Astrocyte (in vitro differentiated cells and primary cell): ENCODE data around the gene SPARC. TPM values are rescaled to one million over a fixed set of nuclear protein-coding genes. Genes with fewer than 3 reads are reported as not detected.

Experiments used
- DNase-seq: peaks from one replicate; pipeline ENCODE4 v3.0.0-alpha.2; 2010; ENCODE audit warnings: low read depth
- FAIRE-seq: peaks from 2 replicates; lab custom pipeline; 2011; peaks lifted over from hg19 to GRCh38; lab: Jason Lieb, UNC
- H2AFZ ChIP-seq: 2 replicates; pipeline ENCODE4 v1.6.0; 2012; ENCODE audit warnings: low read depth, low read length, inconsistent platforms
- H3K27ac ChIP-seq: 2 replicates; pipeline ENCODE4 v1.5.1; 2011; ENCODE audit warnings: low read depth, low read length, inconsistent platforms
- H3K27me3 ChIP-seq: 2 replicates; pipeline ENCODE4 v1.6.0; 2011; ENCODE audit warnings: low read length, inconsistent platforms; ENCODE audit not compliant: insufficient read depth
- H3K36me3 ChIP-seq: 2 replicates; pipeline ENCODE4 v1.5.1; 2011; ENCODE audit warnings: low read length, inconsistent platforms; ENCODE audit not compliant: insufficient read depth
- H3K4me1 ChIP-seq: 2 replicates; pipeline ENCODE4 v1.5.1; 2011; ENCODE audit warnings: low read length, inconsistent platforms; ENCODE audit not compliant: insufficient read depth
- H3K4me2 ChIP-seq: 2 replicates; pipeline ENCODE4 v1.6.0; 2012; ENCODE audit warnings: low read length, inconsistent platforms
- H3K4me3 ChIP-seq: 2 replicates; pipeline ENCODE4 v1.5.1; 2011; ENCODE audit warnings: low read depth, mild to moderate bottlenecking, low read length, inconsistent platforms; ENCODE audit not compliant: insufficient read depth
- H3K79me2 ChIP-seq: 2 replicates; pipeline ENCODE4 v1.6.0; 2012; ENCODE audit warnings: mild to moderate bottlenecking, low read length, inconsistent platforms; ENCODE audit not compliant: insufficient read depth
- H3K9ac ChIP-seq: 2 replicates; pipeline ENCODE4 v1.6.0; 2012; ENCODE audit warnings: mild to moderate bottlenecking, low read length, inconsistent platforms
- H3K9me3 ChIP-seq: 2 replicates; pipeline ENCODE4 v1.5.1; 2012; ENCODE audit warnings: low read depth, mild to moderate bottlenecking, low read length, inconsistent platforms; ENCODE audit not compliant: insufficient read depth
- H4K20me1 ChIP-seq: 2 replicates; pipeline ENCODE4 v1.6.0; 2012; ENCODE audit warnings: low read length, inconsistent platforms; ENCODE audit not compliant: insufficient read depth
- H3K27ac Mint-ChIP-seq: one replicate; pipeline ENCODE4 v1.8.0; 2021; ENCODE audit warnings: mild to moderate bottlenecking, mixed read lengths; ENCODE audit not compliant: unreplicated experiment
- H3K27me3 Mint-ChIP-seq: one replicate; pipeline ENCODE4 v1.8.0; 2021; ENCODE audit warnings: low read depth, mixed read lengths; ENCODE audit not compliant: unreplicated experiment
- H3K36me3 Mint-ChIP-seq: one replicate; pipeline ENCODE4 v1.8.0; 2021; ENCODE audit warnings: low read depth, mixed read lengths; ENCODE audit not compliant: unreplicated experiment
- H3K4me1 Mint-ChIP-seq: one replicate; pipeline ENCODE4 v1.8.0; 2021; ENCODE audit warnings: low read depth, mixed read lengths; ENCODE audit not compliant: unreplicated experiment
- H3K4me3 Mint-ChIP-seq: one replicate; pipeline ENCODE4 v1.8.0; 2021; ENCODE audit warnings: mild to moderate bottlenecking, moderate library complexity, mixed read lengths; ENCODE audit not compliant: unreplicated experiment
- H3K9me3 Mint-ChIP-seq: one replicate; pipeline ENCODE4 v1.8.0; 2021; ENCODE audit warnings: mild to moderate bottlenecking, mixed read lengths; ENCODE audit not compliant: unreplicated experiment
- CTCF ChIP-seq: IDR thresholded peaks from 2 replicates; pipeline ENCODE4 v1.5.1; 2011; ENCODE audit warnings: low read depth, mild to moderate bottlenecking, inconsistent platforms, low read length, moderate library complexity; ENCODE audit not compliant: insufficient read depth
- EZH2 ChIP-seq: IDR thresholded peaks from 2 replicates; pipeline ENCODE4 v1.6.1; 2012; ENCODE audit warnings: mild to moderate bottlenecking, low read length, inconsistent platforms; ENCODE audit not compliant: insufficient read depth
- total RNA-seq: library from RNA; stranded (reverse); gene quantifications from 2 replicates; pipeline ENCODE4 v1.2.1, GENCODE V29; 2021

Gene SPARC
- total RNA-seq, 1 donor from 2014 or later, result 15,667 TPM

DNA sequence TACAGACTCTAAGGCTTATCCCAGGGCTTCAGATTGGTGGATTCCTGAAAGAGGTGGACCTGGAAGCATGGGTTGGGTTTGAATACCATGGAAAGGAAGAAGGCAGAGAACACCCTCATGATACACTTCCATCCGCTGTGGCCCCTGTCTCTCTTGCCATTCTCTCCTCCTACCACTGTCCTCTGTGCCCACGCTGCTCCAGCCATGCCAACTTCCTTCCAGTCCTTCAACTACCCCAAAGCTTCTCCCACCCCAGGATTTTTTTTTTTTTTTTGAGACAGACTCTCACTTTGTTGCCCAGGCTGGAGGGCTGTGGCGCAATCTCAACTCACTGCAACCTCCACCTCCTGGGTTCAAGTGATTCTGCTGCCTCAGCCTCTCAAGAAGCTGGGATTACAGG is 1.7 kb upstream of the SPARC start:
- Mint-ChIP-seq H3K36me3 (peaks cover 22% of the 10 kb centered on the region), H3K4me3 (no peak overlapping the region), H3K4me1 (peaks cover 29% of the 10 kb centered on the region), H3K9me3 (no peaks in the 10 kb centered on the region), H3K27me3 (no peaks in the 10 kb centered on the region), H3K27ac (peak overlapping the region; percentile 100)
- FAIRE-seq (no peak), DNase-seq (no peak)
- Histone ChIP-seq H2AFZ (no peak overlapping the region), H3K27me3 (no peaks in the 10 kb centered on the region), H3K36me3 (peaks cover 8% of the 10 kb centered on the region), H3K79me2 (peaks cover 42% of the 10 kb centered on the region), H3K4me1 (peaks cover 30% of the 10 kb centered on the region), H3K4me2 (no peak overlapping the region), H4K20me1 (peaks cover 30% of the 10 kb centered on the region), H3K4me3 (no peak overlapping the region), H3K9ac (no peak overlapping the region), H3K9me3 (no peaks in the 10 kb centered on the region), H3K27ac (no peak overlapping the region)
- TF ChIP-seq CTCF (no peak), EZH2 (no peak)

GRCh38 chr5:151685749-151686673 is 704 bp downstream of the SPARC start:
- Histone ChIP-seq H3K4me3 (peak overlapping the region; percentile 99), H3K36me3 (peaks cover 26% of the 10 kb centered on the region), H3K79me2 (peaks cover 66% of the 10 kb centered on the region), H3K27ac (peak overlapping the region; percentile 98), H3K4me2 (peak overlapping the region; percentile 92), H2AFZ (no peak overlapping the region), H3K27me3 (no peaks in the 10 kb centered on the region), H4K20me1 (peaks cover 54% of the 10 kb centered on the region), H3K9ac (peak overlapping the region; percentile 100), H3K9me3 (no peaks in the 10 kb centered on the region), H3K4me1 (peaks cover 47% of the 10 kb centered on the region)
- Mint-ChIP-seq H3K9me3 (no peaks in the 10 kb centered on the region), H3K36me3 (peaks cover 34% of the 10 kb centered on the region), H3K4me3 (peak overlapping the region; percentile 99), H3K27me3 (no peaks in the 10 kb centered on the region), H3K27ac (peak overlapping the region; percentile 100), H3K4me1 (peaks cover 40% of the 10 kb centered on the region)
- FAIRE-seq (no peak), DNase-seq (no peak)
- TF ChIP-seq CTCF (no peak), EZH2 (no peak)
